Endothelial cell (in vitro differentiated cells): ENCODE data around the gene SLC39A3. TPM values are rescaled to one million over a fixed set of nuclear protein-coding genes. Genes with fewer than 3 reads are reported as not detected.

ENCODE experiments used
- DNase-seq: peaks from one replicate; pipeline ENCODE4 v3.0.0; 2021; ENCODE audit warnings: low spot score
- H3K27ac Mint-ChIP-seq: one replicate; pipeline ENCODE4 v1.8.0; 2021; ENCODE audit warnings: mixed read lengths, inconsistent platforms; ENCODE audit not compliant: unreplicated experiment
- H3K27me3 Mint-ChIP-seq: one replicate; pipeline ENCODE4 v1.8.0; 2021; ENCODE audit warnings: mild to moderate bottlenecking, moderate library complexity, mixed read lengths, inconsistent platforms; ENCODE audit not compliant: unreplicated experiment
- H3K36me3 Mint-ChIP-seq: one replicate; pipeline ENCODE4 v1.8.0; 2021; ENCODE audit warnings: mild to moderate bottlenecking, low read depth, mixed read lengths, inconsistent platforms; ENCODE audit not compliant: unreplicated experiment
- H3K4me1 Mint-ChIP-seq: one replicate; pipeline ENCODE4 v1.8.0; 2021; ENCODE audit warnings: mild to moderate bottlenecking, mixed read lengths, inconsistent platforms; ENCODE audit not compliant: unreplicated experiment
- H3K4me3 Mint-ChIP-seq: one replicate; pipeline ENCODE4 v1.8.0; 2021; ENCODE audit warnings: mild to moderate bottlenecking, mixed read lengths, inconsistent platforms; ENCODE audit not compliant: unreplicated experiment
- H3K9me3 Mint-ChIP-seq: one replicate; pipeline ENCODE4 v1.8.0; 2021; ENCODE audit warnings: mixed read lengths, inconsistent platforms; ENCODE audit not compliant: unreplicated experiment
- total RNA-seq: library from RNA; stranded (reverse); fragmentation: NEBNext Ultra II Directional; extraction: Animal tissue kit (Norgen Biotek cat#: 25700); gene quantifications from one replicate; pipeline ENCODE4 v1.2.1, GENCODE V29; 2021; ENCODE audit not compliant: unreplicated experiment
- TF ChIP-seq, protein P1 (sequence below): fragments of 200-600 bp; sonication (generic); IDR thresholded peaks from one replicate; pipeline ENCODE4 v1.5.0; 2021; ENCODE audit warnings: antibody characterized with exemption; ENCODE audit not compliant: unreplicated experiment

The SLC39A3 gene
- total RNA-seq, 1 donor from 2014 or later: 28.7 TPM

DNA sequence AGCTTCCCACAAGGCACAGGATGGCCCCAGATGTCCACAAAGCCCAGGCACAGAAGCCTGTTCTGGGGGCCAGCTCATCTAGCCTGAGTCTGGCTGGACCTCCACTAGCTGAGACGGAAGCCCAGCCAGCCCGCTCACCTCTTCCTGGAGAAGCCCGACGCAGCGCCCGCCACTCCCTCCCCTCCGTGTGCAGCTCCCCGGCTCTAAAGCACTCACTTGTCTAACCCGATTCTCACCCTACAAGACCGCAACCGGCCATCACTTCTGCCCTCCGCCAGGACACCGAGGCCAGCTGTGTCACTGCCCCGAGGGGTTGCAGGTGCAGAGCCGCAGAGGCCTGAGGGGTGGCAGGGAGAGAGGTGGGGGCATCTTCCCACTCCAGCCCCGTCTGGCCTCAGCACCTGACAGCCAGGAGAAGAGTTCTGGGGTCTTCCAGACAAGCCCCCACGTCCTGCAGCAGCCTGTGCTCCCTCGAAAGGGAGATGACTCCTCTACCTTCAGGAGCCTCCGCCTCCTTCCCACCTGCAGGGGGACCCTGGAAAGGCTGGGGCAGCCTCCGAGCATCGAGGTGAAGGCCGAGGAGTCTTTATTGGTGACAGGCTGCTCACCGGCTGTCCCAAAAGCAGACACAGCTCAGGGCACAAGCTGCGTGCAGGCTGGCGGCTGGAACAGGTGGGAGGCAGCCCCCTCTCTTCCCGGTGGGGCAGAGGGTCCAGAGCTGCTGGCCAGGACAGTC is 12.7 kb downstream of the SLC39A3 start:
- no peak for DNase-seq
- TF ChIP-seq, protein P1, sequence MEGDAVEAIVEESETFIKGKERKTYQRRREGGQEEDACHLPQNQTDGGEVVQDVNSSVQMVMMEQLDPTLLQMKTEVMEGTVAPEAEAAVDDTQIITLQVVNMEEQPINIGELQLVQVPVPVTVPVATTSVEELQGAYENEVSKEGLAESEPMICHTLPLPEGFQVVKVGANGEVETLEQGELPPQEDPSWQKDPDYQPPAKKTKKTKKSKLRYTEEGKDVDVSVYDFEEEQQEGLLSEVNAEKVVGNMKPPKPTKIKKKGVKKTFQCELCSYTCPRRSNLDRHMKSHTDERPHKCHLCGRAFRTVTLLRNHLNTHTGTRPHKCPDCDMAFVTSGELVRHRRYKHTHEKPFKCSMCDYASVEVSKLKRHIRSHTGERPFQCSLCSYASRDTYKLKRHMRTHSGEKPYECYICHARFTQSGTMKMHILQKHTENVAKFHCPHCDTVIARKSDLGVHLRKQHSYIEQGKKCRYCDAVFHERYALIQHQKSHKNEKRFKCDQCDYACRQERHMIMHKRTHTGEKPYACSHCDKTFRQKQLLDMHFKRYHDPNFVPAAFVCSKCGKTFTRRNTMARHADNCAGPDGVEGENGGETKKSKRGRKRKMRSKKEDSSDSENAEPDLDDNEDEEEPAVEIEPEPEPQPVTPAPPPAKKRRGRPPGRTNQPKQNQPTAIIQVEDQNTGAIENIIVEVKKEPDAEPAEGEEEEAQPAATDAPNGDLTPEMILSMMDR: no peak
- Mint-ChIP-seq H3K27ac (no peak overlapping the region), H3K9me3 (no peaks in the 10 kb centered on the region), H3K4me3 (no peak overlapping the region), H3K4me1 (peaks cover 2% of the 10 kb centered on the region), H3K27me3 (peaks cover 3% of the 10 kb centered on the region), H3K36me3 (peaks cover 4% of the 10 kb centered on the region)

DNA sequence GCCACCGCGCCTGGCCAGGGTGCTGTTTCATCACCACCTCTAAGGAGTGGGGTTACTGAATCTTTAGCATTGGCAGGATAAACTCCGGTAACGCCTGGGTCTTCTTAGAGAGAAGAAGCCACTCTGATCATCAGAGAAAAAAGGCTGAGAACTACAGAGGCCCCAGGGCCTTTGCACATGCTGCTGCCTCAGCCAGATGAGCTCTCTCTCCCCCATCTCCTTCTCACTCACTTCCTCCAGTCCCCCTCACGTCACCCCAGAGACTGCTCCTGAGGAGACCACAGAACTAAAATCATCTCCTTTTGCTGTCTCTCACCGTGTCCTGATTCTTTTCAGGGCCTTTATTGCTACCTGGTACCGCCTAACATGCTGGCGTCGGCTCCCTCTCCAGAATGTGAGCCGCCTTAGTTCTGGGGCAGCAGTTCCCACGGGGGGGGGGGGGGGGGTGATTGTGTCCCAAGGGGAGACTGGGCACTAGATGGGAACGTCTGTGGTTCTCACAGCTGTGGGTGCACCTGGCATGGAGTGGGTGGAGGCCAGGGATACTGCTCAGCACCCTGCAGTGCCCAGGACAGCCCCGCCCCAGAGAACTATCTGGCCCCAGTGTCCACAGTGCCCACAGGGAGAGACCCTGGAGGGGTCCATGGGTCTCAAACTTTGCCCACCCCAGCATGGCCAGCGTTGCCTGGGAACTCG is 13.5 kb downstream of the SLC39A3 start:
- no peaks in the 10 kb centered on the region for H3K9me3 Mint-ChIP-seq
- peaks cover 7% of the 10 kb centered on the region for H3K4me1 Mint-ChIP-seq
- DNase-seq: no peak
- H3K36me3 Mint-ChIP-seq: peaks cover 4% of the 10 kb centered on the region
- TF ChIP-seq, protein P1: no peak
- H3K27me3 Mint-ChIP-seq: peaks cover 8% of the 10 kb centered on the region
- no peak overlapping the region for H3K27ac Mint-ChIP-seq
- H3K4me3 Mint-ChIP-seq: no peak overlapping the region

DNA sequence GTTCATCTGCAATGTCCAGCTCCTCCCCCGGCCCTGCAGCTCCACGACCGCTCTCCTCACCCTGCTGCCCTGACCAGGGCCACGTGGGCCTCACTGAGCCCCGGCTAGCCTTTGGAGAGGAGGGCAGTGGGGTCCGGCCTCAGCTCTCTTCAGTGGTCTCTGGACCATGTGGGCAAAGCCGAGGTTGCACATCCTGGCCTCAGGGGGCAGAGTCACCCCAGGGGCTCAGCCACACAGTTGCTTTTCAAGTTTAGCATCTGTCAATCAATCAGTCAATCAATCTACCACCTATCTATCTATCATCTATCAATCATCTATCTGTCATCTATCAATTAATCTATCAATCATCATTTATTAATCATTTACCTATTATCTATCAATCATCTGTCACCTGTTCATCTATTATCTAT is 15.7 kb downstream of the SLC39A3 start:
- H3K36me3 Mint-ChIP-seq: peaks cover 4% of the 10 kb centered on the region
- peaks cover 7% of the 10 kb centered on the region for H3K4me1 Mint-ChIP-seq
- TF ChIP-seq, protein P1: no peak
- peak overlapping the region; percentile 26 for H3K27ac Mint-ChIP-seq
- H3K27me3 Mint-ChIP-seq: peaks cover 10% of the 10 kb centered on the region
- H3K9me3 Mint-ChIP-seq: no peaks in the 10 kb centered on the region
- no peak overlapping the region for H3K4me3 Mint-ChIP-seq
- no peak for DNase-seq

DNA sequence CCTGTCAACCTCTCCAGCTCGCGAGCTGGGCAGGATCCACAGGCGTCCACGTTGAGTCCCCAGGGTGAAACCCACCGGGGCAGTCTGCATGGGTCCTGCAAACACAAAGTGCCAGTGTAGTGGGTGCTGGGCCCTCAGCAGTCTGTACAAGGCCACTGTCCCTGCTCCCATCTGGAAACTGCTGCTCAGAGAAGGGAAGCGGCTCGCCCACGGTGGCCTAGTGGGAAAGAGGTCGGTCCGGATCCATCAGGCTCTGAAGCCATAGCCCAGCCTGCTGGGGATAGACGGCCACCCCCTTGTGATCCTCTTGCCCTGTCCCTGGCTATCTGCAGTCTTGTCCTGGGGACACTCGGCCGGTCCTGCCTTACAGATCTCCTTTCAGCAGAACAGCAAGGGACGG is 16.1 kb downstream of the SLC39A3 start:
- TF ChIP-seq, protein P1: no peak
- Mint-ChIP-seq H3K27me3 (peaks cover 10% of the 10 kb centered on the region), H3K9me3 (no peaks in the 10 kb centered on the region), H3K4me1 (peaks cover 7% of the 10 kb centered on the region), H3K27ac (no peak overlapping the region), H3K36me3 (peaks cover 4% of the 10 kb centered on the region), H3K4me3 (no peak overlapping the region)
- no peak for DNase-seq

DNA sequence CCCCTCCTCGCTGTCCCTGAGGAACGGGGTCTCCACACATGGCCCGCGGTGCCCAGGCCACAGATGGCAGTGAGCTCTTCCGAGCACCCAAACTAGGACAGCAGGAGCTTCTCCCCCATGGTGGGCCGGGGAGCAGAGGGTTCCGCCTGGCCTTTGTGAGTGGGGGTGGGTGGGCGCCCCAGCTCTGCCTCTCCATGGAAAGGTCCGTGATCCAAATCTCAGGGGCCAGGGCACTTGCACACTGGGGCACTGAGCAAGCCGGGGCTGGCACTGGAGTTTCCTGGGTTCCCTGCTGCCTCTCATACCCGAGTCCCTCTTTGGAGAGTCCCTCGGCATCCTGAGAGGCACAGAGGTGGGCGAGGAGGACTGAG is 16.5 kb downstream of the SLC39A3 start:
- H3K4me1 Mint-ChIP-seq: peaks cover 7% of the 10 kb centered on the region
- H3K9me3 Mint-ChIP-seq: no peaks in the 10 kb centered on the region
- no peak overlapping the region for H3K4me3 Mint-ChIP-seq
- no peak overlapping the region for H3K27ac Mint-ChIP-seq
- DNase-seq: no peak
- H3K36me3 Mint-ChIP-seq: peaks cover 4% of the 10 kb centered on the region
- TF ChIP-seq, protein P1: no peak
- peaks cover 10% of the 10 kb centered on the region for H3K27me3 Mint-ChIP-seq
